Choroid plexus epithelial cell (primary cell): ENCODE data around the gene MADD.
"Not testable (repeated sequence)": the region's sequence is repeated elsewhere in the genome, so short reads cannot be mapped to it uniquely, and the experiment has no call there.

ENCODE experiments used
- DNase-seq: peaks from one replicate; pipeline ENCODE4 v3.0.0-alpha.2; 2010; ENCODE audit warnings: low read depth
- H3K4me3 ChIP-seq: 2 replicates; pipeline ENCODE4 v1.5.1; 2011; ENCODE audit warnings: low read depth, mild to moderate bottlenecking, control low read depth, low read length, moderate library complexity
- TF ChIP-seq, protein P1 (sequence below): conservative IDR thresholded peaks from 2 replicates; pipeline ENCODE4 v1.5.1; 2011; ENCODE audit warnings: low read depth, mild to moderate bottlenecking, control low read depth, inconsistent platforms, low read length, moderate library complexity

MADD gene

DNA sequence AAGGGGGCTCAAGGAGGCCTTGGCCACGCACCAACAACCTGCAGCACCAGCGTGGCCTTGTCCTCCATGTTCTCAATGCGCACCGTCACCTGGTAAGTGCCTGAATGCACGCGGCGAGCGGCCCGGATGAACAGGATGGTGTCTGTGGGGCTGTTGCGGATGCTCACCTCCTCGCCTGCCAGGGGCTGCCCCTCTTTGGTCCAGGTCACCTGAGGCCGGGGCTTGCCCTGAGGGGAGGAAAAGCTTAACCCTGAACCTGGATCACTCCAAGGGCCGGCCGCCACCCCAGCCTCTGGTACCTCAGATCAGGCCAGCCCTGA, 63.6 kb downstream of the MADD start:
- no peak for DNase-seq
- TF ChIP-seq, protein P1, sequence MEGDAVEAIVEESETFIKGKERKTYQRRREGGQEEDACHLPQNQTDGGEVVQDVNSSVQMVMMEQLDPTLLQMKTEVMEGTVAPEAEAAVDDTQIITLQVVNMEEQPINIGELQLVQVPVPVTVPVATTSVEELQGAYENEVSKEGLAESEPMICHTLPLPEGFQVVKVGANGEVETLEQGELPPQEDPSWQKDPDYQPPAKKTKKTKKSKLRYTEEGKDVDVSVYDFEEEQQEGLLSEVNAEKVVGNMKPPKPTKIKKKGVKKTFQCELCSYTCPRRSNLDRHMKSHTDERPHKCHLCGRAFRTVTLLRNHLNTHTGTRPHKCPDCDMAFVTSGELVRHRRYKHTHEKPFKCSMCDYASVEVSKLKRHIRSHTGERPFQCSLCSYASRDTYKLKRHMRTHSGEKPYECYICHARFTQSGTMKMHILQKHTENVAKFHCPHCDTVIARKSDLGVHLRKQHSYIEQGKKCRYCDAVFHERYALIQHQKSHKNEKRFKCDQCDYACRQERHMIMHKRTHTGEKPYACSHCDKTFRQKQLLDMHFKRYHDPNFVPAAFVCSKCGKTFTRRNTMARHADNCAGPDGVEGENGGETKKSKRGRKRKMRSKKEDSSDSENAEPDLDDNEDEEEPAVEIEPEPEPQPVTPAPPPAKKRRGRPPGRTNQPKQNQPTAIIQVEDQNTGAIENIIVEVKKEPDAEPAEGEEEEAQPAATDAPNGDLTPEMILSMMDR, result no peak
- H3K4me3 ChIP-seq, result no peak overlapping the region

DNA sequence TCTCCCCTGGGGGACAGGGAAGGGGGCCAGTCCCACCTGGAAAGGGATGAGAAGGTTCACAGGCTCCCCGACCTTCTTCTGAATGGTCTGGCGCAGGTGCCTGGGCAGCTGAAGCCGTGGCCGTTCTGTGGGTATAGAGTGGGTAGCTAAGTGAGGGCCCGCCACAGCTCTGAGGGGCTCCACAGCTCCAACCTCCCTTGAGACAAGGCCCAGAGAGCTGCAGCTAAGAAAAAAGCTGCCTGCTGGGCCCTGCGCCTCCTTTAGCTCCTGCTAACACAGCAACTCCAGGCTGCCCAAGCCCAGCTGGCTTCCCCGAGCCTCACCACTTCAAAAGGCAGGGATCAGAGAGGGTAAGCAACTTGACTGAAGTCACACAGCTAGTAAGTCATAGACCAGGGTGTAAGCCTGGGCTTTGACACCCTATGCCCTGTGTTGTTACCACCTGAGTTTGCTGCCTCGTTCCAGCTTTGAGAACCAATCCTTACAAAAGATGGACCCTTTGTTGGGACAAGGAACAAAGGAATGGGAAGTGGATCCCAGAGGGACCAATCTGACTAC, 64.0 kb downstream of the MADD start:
- DNase-seq, result no peak
- TF ChIP-seq, protein P1, result no peak
- H3K4me3 ChIP-seq, result no peak overlapping the region

- not testable (repeated sequence) for H3K4me3 ChIP-seq, DNase-seq
Measured at GRCh38 chr11:47334699-47335411, 64.9 kb downstream of the MADD start.

DNA sequence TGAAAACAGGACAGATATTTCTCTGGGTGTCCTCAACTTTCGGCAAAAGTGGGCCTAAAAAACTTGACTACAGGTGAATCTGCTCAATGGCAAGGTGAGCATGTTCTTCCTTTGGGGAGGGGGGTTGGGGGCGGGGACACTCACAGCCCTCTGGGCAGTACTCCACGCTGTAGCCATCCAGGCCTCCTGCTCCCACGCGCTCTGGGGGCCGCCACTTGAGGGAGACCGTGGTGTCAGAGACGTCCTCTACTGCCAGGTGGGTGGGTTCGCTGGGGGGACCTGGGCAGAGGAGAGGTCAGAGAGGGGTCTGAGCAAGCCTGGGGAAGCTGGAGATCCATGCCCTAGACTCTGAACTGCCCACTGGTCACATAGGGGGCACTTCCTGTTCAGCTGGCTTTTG, 65.8 kb downstream of the MADD start:
- TF ChIP-seq, protein P1, result no peak
- DNase-seq, result no peak
- no peak overlapping the region for H3K4me3 ChIP-seq

DNA sequence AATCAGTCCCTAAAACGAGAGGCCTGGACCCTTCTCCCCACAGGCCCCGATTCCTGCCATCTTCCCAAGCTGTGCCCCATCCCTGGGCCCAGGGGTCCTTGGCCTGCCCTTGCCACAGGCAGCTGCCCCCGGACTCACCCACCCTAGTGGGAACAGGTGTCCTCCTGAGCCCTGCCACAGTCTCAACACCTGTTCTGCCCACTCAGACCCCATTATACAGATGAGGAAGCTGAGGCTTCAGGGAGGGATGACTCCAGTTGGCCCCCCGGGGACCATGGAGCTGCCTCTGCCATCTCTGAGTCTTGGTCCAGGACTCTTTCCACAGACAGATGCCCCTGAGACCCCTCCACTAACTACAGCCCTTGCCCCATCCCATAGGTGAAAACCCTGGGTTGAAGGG, 66.7 kb downstream of the MADD start:
- TF ChIP-seq, protein P1, result no peak
- no peak for DNase-seq
- H3K4me3 ChIP-seq, result no peak overlapping the region

DNA sequence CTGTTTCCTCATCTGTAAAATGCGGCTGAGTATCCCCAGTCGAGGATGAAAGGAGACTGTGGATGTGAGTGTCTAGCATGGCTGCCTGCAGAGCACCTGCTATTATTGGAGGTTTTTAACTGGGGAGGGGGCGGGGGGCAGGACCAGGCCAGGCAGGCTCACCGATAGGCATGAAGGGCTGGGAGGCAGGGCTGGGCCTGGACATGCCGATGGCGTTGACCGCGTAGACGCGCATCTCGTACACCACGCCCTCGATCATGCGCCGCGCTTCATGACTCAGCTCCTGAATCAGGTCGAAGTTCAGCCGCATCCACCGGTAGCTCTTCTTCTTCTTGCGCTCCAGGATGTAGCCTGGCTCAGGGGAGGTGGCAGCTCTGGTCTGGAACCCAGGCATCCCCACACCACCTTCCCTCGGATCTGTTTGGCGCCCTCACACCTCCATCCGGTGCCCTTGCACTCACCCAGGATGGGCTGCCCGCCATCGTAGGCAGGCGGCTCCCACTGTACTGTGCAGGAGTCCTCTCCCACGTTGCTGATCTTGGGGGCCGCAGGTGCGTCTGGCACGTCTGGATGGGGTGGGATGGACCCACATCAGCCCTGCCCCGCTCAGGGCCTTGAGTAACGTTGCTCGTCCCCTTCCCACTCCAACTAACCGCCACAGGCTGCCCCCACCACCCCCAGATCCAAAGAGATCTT, 67.4 kb downstream of the MADD start:
- TF ChIP-seq, protein P1, result no peak
- DNase-seq, result no peak
- no peak overlapping the region for H3K4me3 ChIP-seq

DNA sequence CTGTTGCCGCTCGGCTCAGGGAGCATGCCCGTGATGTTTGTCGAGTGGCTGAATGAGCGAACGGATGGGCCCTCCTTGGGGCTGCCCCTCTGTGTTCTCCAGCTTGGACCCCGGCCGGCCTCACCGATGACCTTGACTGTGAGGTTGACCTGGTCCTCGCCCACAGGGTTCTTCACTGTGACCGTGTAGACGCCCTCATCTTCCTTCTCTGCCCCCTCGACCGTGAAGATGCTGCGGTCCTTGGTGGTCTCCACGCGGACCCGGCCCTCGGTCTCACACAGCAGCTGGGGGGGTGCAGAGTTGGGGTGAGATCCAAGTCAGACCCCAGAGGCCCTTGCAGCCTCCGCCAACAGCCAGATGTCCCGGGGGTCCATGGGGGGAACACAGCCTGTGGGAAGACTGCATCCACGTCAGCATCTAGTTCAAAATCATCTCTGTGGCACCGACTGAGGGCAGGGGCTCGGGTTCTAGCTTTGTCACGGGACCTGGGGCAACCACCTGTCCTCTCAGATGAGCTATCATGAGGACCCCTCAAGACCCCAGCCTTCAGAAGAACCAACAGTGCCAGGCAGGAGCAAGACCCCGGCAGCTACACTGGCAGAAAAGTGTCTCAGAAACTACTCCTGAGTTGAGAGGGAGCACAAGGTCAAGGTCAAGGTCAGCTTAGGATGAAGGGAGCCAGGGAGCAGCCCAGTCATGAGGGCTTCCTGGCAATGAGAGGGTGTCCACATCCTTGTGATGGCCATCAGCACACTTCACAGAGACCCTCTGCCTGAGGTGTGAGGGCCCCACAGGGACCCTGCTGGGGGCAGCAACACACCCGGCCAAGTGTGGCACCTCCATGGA, 68.7 kb downstream of the MADD start:
- DNase-seq, result no peak
- TF ChIP-seq, protein P1, result no peak
- no peak overlapping the region for H3K4me3 ChIP-seq
